GM21515 (cell line): Measurements from ENCODE around the gene CLCF1.

Source experiments
- ATAC-seq: cut with Tn5 transposase; IDR thresholded peaks from one replicate; pipeline ENCODE4 v1.9.1; 2021; ENCODE audit not compliant: unreplicated experiment

CLCF1 gene

GRCh38 chr11:67364169-67364568 lies 9.2 kb downstream of the CLCF1 start:
- ATAC-seq, result no peak

GRCh38 chr11:67357831-67358670 lies 15.3 kb downstream of the CLCF1 start:
- no peak for ATAC-seq

GRCh38 chr11:67356864-67357561 lies 16.4 kb downstream of the CLCF1 start:
- no peak for ATAC-seq

DNA sequence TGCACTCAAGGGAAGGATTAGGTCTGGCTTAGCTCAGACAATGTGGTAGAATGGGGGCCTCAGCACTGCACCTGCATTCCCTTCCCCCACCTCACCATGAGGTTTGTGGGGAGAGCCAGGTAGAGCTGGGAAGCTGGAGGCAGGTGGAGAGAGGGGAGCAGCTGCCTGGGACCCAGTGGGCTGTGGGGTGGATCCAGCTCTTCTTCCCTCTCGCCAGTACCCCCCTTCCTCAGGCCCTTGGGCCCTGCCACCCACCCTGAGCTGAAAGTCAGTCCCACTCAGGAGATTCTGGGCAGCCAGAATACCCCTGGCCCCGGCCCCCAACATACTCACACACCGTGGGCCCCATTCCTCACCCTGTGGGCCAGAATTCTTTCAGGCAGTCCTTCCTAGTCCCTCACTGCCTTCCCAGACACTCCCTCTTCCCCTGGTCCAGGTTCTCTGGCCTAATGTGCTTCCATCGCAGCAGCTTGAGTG lies 17.0 kb downstream of the CLCF1 start:
- no peak for ATAC-seq

GRCh38 chr11:67355794-67356386 lies 17.5 kb downstream of the CLCF1 start:
- no peak for ATAC-seq

GRCh38 chr11:67355023-67355793 lies 18.2 kb downstream of the CLCF1 start:
- ATAC-seq, result no peak

- ATAC-seq, result no peak
These were observed 19.0 kb downstream of the CLCF1 start for GRCh38 chr11:67354075-67355022.

DNA sequence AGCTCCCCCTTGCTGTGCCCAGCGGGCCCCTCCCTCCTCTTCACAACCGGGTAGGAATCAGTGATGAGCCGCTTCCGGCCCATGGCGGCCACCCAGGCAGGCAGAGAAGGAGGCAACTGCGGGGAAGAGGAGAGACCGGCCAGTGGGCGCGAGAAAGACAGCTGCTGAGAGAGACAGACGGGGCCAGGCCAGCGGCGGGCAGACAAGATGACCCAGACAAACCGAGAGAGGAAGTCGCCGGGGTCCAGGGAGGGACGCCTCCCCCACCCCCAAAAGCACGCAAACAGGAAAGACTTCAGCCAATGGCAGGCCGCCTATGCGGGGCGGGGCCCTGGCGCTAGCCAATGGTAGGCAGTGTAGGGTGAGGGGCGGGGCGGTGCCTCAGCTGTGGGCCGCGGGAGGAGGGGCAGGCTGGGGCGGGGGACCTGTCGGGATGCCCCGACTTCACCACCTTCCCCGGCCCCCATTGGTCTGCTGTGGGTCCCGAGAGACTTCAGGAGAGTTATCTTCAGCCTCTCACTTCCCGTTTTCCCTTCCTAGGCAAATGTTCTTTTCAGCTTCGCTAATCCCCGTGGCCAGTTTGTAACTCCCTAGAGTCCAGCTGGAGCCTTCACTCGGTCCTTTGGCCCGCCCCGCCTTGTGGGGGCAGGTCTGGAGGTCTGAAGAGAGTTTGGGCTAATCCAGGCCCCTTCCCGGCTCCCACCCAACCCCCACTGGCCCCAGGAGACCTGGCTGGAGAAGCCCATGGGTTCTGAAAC lies 19.9 kb downstream of the CLCF1 start, which contains the start of gene POLD4:
TSS of gene POLD4 (minus strand) at position 230 of the 758 bp plus-strand sequence. CDS start at position 83, 147 bp downstream.
- peak; percentile 76 for ATAC-seq

DNA sequence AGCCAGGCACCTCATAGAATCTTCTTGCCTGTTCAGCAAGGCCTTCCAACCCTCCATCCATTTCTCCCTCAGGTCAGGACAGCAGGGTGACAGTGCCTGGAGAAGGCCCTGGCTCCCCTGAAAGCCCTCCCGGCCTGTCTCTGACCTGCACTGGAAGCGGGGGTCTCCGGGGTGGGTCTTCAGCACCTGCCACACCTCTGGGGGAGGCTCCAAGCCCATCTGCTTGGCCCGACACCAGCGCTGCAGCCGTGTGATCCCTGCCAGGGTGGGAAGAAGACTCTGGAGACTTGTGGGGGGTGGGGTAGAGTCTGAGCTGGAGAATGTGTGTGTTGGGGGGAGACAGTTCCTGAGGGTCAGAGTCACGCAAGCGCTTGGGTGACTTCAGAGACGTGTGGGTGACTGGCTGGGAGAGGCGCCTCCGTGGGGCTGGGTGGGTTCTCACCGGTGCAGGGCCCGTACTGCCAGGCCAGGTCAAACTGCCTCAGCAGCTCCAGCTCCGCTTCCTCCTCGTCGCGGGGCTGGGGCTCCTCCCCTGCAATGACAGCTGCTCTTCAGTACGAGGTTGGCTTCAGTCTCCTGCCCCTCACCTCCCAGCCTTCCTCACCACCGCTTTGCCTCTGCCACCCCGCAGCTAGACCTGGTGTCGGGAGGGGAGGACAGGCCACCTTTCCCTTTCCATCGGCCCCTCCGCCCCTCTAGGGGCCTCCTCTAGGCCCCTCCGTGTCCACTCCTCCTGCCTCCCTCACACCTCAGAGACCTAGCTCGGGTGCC lies 20.7 kb downstream of the CLCF1 start:
- peak; percentile 15 for ATAC-seq

- no peak for ATAC-seq
These were observed 22.0 kb downstream of the CLCF1 start for GRCh38 chr11:67351275-67352005.

DNA sequence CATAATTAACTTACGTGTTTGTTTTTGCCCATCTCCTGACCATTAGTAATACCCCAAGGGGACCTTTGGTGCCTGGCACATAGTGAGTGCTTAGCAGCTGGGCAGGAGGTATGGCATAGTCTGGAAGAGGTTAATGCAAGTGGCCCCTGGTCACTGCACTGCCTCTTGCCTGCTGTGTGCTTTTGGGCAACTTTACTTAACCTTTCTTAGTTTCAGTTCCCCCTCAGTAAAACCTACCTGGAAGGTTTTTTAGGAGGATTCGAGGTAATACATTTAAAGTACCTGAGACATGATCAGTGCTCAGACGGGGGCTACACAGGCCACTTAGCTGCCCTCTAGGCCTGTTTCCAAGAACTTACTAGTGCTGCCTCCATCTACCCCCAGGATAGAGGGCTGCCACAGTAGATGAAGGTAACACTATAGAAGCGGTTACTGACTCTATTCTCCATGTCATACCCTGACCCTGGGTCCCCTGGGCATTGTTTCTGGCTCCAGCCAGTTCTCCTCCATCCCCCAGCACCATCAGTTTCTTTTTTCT lies 23.4 kb downstream of the CLCF1 start:
- no peak for ATAC-seq

DNA sequence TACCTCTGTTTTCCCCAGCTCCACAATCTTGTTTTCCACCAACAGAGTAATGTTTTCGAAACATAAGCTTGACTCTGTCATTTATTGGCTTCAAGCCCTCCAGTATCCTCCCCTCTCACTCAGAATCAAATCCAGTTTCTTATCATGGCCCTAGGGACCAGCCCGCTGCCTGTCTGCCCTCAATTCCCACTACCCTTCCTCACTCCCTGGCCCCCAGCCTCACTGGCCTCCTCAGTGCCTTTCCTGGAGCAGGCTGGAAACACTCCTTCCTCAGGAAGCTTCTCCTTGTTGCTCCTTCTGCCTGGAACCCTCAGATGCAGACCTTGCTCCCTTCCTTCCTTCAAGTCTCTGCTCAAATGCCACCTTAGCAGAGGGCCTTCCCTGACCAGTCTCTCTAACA lies 23.9 kb downstream of the CLCF1 start:
- no peak for ATAC-seq

- no peak for ATAC-seq
These were observed 24.4 kb downstream of the CLCF1 start for GRCh38 chr11:67349036-67349435.

GRCh38 chr11:67347964-67348749 lies 25.2 kb downstream of the CLCF1 start:
- ATAC-seq, result no peak

GRCh38 chr11:67345920-67346819 lies 27.2 kb downstream of the CLCF1 start:
- ATAC-seq, result no peak
